ENCODE data around the gene GPR107.

DNA sequence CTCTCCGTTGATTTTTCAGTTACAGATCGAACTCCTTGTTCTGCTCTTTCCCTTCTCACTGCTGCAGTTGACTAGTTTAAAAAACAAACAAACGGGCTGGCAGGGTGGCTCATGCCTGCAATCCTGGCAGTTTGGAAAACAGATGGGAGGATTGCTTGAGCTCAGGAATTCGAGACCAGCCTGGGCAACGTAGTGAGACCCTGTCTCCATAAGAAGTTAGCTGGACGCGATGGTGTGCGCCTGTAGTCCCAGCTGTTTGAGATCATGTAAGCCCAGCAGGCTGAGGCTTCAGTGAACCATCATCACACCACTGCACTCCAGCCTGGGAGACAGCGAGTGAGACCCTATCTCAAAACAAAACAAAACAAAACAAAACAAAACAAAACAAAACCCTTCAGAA, 67.1 kb downstream of the GPR107 start:
- TF ChIP-seq JUNB (IDR thresholded peaks at IDR 0.05; ENCODE audit: unreplicated experiment), result no peak
- TF ChIP-seq, protein P1, sequence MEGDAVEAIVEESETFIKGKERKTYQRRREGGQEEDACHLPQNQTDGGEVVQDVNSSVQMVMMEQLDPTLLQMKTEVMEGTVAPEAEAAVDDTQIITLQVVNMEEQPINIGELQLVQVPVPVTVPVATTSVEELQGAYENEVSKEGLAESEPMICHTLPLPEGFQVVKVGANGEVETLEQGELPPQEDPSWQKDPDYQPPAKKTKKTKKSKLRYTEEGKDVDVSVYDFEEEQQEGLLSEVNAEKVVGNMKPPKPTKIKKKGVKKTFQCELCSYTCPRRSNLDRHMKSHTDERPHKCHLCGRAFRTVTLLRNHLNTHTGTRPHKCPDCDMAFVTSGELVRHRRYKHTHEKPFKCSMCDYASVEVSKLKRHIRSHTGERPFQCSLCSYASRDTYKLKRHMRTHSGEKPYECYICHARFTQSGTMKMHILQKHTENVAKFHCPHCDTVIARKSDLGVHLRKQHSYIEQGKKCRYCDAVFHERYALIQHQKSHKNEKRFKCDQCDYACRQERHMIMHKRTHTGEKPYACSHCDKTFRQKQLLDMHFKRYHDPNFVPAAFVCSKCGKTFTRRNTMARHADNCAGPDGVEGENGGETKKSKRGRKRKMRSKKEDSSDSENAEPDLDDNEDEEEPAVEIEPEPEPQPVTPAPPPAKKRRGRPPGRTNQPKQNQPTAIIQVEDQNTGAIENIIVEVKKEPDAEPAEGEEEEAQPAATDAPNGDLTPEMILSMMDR (conservative IDR thresholded peaks at IDR 0.05; ENCODE audit: low read depth in 2 of 2), result no peak
- TF ChIP-seq POLR2AphosphoS5 (IDR thresholded peaks at IDR 0.05; ENCODE audit: low read depth), result no peak
- no peak for TF ChIP-seq EZH2 (IDR thresholded peaks at IDR 0.05; ENCODE audit: low read depth, unreplicated experiment)
- TF ChIP-seq STAT1 (IDR thresholded peaks at IDR 0.05; ENCODE audit: unreplicated experiment), result no peak
- TF ChIP-seq, protein P2, sequence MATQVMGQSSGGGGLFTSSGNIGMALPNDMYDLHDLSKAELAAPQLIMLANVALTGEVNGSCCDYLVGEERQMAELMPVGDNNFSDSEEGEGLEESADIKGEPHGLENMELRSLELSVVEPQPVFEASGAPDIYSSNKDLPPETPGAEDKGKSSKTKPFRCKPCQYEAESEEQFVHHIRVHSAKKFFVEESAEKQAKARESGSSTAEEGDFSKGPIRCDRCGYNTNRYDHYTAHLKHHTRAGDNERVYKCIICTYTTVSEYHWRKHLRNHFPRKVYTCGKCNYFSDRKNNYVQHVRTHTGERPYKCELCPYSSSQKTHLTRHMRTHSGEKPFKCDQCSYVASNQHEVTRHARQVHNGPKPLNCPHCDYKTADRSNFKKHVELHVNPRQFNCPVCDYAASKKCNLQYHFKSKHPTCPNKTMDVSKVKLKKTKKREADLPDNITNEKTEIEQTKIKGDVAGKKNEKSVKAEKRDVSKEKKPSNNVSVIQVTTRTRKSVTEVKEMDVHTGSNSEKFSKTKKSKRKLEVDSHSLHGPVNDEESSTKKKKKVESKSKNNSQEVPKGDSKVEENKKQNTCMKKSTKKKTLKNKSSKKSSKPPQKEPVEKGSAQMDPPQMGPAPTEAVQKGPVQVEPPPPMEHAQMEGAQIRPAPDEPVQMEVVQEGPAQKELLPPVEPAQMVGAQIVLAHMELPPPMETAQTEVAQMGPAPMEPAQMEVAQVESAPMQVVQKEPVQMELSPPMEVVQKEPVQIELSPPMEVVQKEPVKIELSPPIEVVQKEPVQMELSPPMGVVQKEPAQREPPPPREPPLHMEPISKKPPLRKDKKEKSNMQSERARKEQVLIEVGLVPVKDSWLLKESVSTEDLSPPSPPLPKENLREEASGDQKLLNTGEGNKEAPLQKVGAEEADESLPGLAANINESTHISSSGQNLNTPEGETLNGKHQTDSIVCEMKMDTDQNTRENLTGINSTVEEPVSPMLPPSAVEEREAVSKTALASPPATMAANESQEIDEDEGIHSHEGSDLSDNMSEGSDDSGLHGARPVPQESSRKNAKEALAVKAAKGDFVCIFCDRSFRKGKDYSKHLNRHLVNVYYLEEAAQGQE (IDR thresholded peaks at IDR 0.05; ENCODE audit: unreplicated experiment), result no peak
- TF ChIP-seq ZNF114 (CRISPR knock-in tag; IDR thresholded peaks at IDR 0.05), result no peak
- TF ChIP-seq CREB1 (CRISPR knock-in tag; IDR thresholded peaks at IDR 0.05; ENCODE audit: low read depth), result no peak
- no peak for TF ChIP-seq EZH2phosphoT487 (IDR thresholded peaks at IDR 0.05; ENCODE audit: unreplicated experiment)
- TF ChIP-seq, protein P3, sequence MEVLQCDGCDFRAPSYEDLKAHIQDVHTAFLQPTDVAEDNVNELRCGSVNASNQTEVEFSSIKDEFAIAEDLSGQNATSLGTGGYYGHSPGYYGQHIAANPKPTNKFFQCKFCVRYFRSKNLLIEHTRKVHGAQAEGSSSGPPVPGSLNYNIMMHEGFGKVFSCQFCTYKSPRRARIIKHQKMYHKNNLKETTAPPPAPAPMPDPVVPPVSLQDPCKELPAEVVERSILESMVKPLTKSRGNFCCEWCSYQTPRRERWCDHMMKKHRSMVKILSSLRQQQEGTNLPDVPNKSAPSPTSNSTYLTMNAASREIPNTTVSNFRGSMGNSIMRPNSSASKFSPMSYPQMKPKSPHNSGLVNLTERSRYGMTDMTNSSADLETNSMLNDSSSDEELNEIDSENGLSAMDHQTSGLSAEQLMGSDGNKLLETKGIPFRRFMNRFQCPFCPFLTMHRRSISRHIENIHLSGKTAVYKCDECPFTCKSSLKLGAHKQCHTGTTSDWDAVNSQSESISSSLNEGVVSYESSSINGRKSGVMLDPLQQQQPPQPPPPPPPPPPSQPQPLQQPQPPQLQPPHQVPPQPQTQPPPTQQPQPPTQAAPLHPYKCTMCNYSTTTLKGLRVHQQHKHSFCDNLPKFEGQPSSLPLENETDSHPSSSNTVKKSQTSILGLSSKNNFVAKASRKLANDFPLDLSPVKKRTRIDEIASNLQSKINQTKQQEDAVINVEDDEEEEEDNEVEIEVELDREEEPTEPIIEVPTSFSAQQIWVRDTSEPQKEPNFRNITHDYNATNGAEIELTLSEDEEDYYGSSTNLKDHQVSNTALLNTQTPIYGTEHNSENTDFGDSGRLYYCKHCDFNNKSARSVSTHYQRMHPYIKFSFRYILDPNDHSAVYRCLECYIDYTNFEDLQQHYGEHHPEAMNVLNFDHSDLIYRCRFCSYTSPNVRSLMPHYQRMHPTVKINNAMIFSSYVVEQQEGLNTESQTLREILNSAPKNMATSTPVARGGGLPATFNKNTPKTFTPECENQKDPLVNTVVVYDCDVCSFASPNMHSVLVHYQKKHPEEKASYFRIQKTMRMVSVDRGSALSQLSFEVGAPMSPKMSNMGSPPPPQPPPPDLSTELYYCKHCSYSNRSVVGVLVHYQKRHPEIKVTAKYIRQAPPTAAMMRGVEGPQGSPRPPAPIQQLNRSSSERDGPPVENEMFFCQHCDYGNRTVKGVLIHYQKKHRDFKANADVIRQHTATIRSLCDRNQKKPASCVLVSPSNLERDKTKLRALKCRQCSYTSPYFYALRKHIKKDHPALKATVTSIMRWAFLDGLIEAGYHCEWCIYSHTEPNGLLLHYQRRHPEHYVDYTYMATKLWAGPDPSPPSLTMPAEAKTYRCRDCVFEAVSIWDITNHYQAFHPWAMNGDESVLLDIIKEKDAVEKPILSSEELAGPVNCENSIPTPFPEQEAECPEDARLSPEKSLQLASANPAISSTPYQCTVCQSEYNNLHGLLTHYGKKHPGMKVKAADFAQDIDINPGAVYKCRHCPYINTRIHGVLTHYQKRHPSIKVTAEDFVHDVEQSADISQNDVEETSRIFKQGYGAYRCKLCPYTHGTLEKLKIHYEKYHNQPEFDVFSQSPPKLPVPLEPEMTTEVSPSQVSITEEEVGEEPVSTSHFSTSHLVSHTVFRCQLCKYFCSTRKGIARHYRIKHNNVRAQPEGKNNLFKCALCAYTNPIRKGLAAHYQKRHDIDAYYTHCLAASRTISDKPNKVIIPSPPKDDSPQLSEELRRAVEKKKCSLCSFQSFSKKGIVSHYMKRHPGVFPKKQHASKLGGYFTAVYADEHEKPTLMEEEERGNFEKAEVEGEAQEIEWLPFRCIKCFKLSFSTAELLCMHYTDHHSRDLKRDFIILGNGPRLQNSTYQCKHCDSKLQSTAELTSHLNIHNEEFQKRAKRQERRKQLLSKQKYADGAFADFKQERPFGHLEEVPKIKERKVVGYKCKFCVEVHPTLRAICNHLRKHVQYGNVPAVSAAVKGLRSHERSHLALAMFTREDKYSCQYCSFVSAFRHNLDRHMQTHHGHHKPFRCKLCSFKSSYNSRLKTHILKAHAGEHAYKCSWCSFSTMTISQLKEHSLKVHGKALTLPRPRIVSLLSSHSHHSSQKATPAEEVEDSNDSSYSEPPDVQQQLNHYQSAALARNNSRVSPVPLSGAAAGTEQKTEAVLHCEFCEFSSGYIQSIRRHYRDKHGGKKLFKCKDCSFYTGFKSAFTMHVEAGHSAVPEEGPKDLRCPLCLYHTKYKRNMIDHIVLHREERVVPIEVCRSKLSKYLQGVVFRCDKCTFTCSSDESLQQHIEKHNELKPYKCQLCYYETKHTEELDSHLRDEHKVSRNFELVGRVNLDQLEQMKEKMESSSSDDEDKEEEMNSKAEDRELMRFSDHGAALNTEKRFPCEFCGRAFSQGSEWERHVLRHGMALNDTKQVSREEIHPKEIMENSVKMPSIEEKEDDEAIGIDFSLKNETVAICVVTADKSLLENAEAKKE (CRISPR knock-in tag; IDR thresholded peaks at IDR 0.05), result no peak
- TF ChIP-seq ZNF331 (CRISPR knock-in tag; IDR thresholded peaks at IDR 0.05; ENCODE audit: low read depth), result no peak

All from GM23338 (cell line).